Endodermal cell (in vitro differentiated cells): ENCODE data around the gene PKP3. TPM values are rescaled to one million over a fixed set of nuclear protein-coding genes. Genes with fewer than 3 reads are reported as not detected.

Source experiments
- DNase-seq: peaks from one replicate; pipeline ENCODE4 v3.0.0-alpha.2; 2017
- H3K27ac ChIP-seq: 2 replicates; pipeline ENCODE4 v1.5.1; 2013; ENCODE audit warnings: mild to moderate bottlenecking, low read depth, low read length, moderate library complexity
- H3K27me3 ChIP-seq: 2 replicates; pipeline ENCODE4 v1.6.1; 2013; ENCODE audit warnings: mild to moderate bottlenecking, low read length, moderate library complexity; ENCODE audit not compliant: insufficient read depth, control insufficient read depth, poor library complexity, severe bottlenecking
- H3K36me3 ChIP-seq: 2 replicates; pipeline ENCODE4 v1.7.0; 2013; ENCODE audit warnings: mild to moderate bottlenecking, low read length, moderate library complexity; ENCODE audit not compliant: control insufficient read depth, insufficient read depth
- H3K4me1 ChIP-seq: one replicate; pipeline ENCODE4 v1.7.0; 2013; ENCODE audit warnings: low read length; ENCODE audit not compliant: control insufficient read depth, insufficient read depth
- H3K4me3 ChIP-seq: 2 replicates; pipeline ENCODE4 v1.5.1; 2013; ENCODE audit warnings: mild to moderate bottlenecking, low read length, moderate library complexity
- H3K9ac ChIP-seq: 2 replicates; pipeline ENCODE4 v1.6.1; 2013; ENCODE audit warnings: mild to moderate bottlenecking, low read length, moderate library complexity; ENCODE audit not compliant: poor library complexity, severe bottlenecking; ENCODE audit errors: extremely low read depth
- H3K9me3 ChIP-seq: 2 replicates; pipeline ENCODE4 v1.6.1; 2013; ENCODE audit warnings: mild to moderate bottlenecking, low read length, moderate library complexity; ENCODE audit not compliant: control insufficient read depth
- H3K27ac Mint-ChIP-seq: 2 replicates; pipeline ENCODE4 v1.8.0; 2020; ENCODE audit warnings: mixed read lengths
- H3K27me3 Mint-ChIP-seq: 2 replicates; pipeline ENCODE4 v1.8.0; 2021; ENCODE audit warnings: mild to moderate bottlenecking, mixed read lengths; ENCODE audit not compliant: insufficient read depth
- H3K36me3 Mint-ChIP-seq: 2 replicates; pipeline ENCODE4 v1.8.0; 2020; ENCODE audit warnings: low read depth, mixed read lengths
- H3K4me1 Mint-ChIP-seq: 2 replicates; pipeline ENCODE4 v1.8.0; 2020; ENCODE audit warnings: mixed read lengths
- H3K4me3 Mint-ChIP-seq: 2 replicates; pipeline ENCODE4 v1.8.0; 2020; ENCODE audit warnings: mild to moderate bottlenecking, moderate library complexity, mixed read lengths
- H3K9me3 Mint-ChIP-seq: 2 replicates; pipeline ENCODE4 v1.8.0; 2020; ENCODE audit warnings: mild to moderate bottlenecking, mixed read lengths
- WGBS, 2 experiments: methylation state at CpG; one replicate each; pipeline versions ENCODE4 v1.1.5 to v1.1.7; 2013; ENCODE audit warnings: missing lambda C conversion rate in 2 of 2, mixed read lengths in 1 of 2; ENCODE audit not compliant: insufficient coverage in 1 of 2, insufficient read length in 1 of 2; 5-methylcytosine and 5-hydroxymethylcytosine counted together
- total RNA-seq, 2 donors: library from RNA; stranded (reverse); fragmentation: NEBNext Ultra II Directional in 1 of 2; extraction: Animal tissue kit (Norgen Biotek cat#: 25700) in 1 of 2; gene quantifications; 2 replicates in 1 of 2; 3 replicates in 1 of 2; pipeline ENCODE4 v1.2.1, GENCODE V29; 2021
- TF ChIP-seq, protein P1 (sequence below): fragments of 200-600 bp; sonication (generic); conservative IDR thresholded peaks from 2 replicates; pipeline ENCODE4 v1.5.0; 2021; ENCODE audit warnings: antibody characterized with exemption, mild to moderate bottlenecking

PKP3 gene
- total RNA-seq, 2 donors from 2014 or later: 35.4 to 44.8 TPM

DNA sequence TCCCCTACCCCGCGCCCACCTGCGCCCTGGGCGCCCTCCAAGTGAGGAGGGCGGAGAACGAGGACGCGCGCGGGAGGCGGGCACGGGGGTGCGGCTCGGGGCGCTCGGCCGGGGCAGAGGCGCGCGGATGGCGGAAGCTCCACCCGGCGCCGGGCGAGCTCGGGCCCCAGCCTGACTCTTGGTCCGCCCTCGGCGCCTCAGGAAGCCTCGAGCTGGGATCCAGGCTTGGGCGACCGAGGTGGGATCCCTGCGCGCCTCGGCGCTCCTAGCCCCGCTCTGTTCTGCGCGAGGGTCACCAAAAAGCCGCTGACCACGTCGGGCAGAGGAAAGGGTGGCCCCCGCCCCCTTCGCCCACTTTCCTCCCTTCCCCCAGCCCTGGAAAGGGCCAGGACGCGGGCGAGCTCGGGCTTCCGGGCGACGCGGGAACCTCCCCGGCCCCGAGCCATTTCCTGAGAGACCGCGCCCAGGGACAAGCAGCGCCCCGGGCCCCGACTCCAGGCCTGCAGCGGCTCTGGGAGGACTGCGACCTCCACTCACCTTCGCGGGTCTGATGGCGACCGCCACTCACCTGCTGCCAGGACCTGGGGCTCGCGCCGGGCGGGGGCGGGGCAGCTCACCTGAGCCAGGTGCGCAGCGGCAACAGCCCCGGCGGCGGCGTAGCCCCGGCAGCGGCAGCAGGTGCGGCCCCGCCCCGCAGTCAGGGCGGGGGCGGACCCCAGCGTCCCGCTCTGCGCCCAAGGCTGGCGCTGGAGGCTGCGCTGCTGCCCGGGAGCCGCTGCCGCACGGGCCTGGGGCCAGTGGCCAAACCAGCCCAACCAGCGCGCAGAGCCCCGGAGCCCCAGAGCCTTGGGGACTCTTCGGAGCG lies 23.0 kb downstream of the PKP3 start:
- 1 to 2% methylated on average over 21 to 97 of the region's 97 CpGs for WGBS, 2 experiments
- Histone ChIP-seq H3K9ac (no peak overlapping the region), H3K27me3 (peaks cover 59% of the 10 kb centered on the region), H3K27ac (no peak overlapping the region), H3K4me3 (peak overlapping the region; percentile 67), H3K9me3 (no peaks in the 10 kb centered on the region), H3K4me1 (no peaks in the 10 kb centered on the region), H3K36me3 (no peaks in the 10 kb centered on the region)
- peak overlapping the region; percentile 58 for H3K4me3 Mint-ChIP-seq
- peaks cover 7% of the 10 kb centered on the region for H3K4me1 Mint-ChIP-seq
- no peaks in the 10 kb centered on the region for H3K9me3 Mint-ChIP-seq
- peaks cover 37% of the 10 kb centered on the region for H3K27me3 Mint-ChIP-seq
- TF ChIP-seq, protein P1, sequence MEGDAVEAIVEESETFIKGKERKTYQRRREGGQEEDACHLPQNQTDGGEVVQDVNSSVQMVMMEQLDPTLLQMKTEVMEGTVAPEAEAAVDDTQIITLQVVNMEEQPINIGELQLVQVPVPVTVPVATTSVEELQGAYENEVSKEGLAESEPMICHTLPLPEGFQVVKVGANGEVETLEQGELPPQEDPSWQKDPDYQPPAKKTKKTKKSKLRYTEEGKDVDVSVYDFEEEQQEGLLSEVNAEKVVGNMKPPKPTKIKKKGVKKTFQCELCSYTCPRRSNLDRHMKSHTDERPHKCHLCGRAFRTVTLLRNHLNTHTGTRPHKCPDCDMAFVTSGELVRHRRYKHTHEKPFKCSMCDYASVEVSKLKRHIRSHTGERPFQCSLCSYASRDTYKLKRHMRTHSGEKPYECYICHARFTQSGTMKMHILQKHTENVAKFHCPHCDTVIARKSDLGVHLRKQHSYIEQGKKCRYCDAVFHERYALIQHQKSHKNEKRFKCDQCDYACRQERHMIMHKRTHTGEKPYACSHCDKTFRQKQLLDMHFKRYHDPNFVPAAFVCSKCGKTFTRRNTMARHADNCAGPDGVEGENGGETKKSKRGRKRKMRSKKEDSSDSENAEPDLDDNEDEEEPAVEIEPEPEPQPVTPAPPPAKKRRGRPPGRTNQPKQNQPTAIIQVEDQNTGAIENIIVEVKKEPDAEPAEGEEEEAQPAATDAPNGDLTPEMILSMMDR: no peak
- no peak overlapping the region for H3K27ac Mint-ChIP-seq
- no peaks in the 10 kb centered on the region for H3K36me3 Mint-ChIP-seq
- DNase-seq: peak; percentile 89

DNA sequence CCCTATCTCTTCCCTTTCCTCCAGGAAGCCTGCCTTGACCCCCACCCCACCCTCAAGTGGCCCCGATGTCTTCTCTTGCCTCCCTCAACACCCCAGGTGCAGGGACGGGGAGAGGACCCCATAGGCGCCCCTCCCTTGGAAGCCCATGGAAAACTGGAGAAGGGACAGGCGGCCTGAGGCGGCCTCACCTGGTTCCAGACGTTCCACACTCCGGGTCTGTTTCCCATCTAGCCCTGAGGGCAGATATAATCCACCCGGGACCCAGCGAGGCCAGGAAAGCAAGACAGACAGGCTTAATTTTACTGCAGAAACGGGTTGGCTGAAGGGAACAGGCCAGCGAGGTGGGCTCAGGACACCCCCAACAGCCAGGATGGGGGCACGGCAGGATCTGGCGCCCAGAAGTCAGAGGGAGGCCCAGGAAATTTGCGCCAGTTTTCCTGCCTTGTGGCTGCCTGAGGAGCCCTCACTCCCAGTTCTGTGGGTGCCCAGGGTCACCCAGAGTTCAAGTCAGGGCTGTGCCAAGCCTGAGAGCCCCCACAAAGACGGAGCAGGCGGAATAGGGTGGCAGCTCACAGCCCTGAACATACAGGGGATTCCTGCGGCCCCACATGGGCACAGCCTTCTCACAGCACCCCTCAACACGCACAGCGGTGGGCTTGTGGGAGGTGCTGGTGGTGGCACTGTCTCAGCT lies 23.8 kb downstream of the PKP3 start:
- WGBS, 2 experiments: 61 to 84% methylated on average over 8 to 19 of the region's 19 CpGs
- H3K9ac ChIP-seq: no peak overlapping the region
- H3K4me1 ChIP-seq: no peaks in the 10 kb centered on the region
- TF ChIP-seq, protein P1: no peak
- Mint-ChIP-seq H3K4me3 (peak overlapping the region; percentile 58), H3K27ac (no peak overlapping the region), H3K36me3 (no peaks in the 10 kb centered on the region), H3K27me3 (peaks cover 40% of the 10 kb centered on the region), H3K9me3 (no peaks in the 10 kb centered on the region), H3K4me1 (peaks cover 14% of the 10 kb centered on the region)
- H3K27me3 ChIP-seq: peaks cover 59% of the 10 kb centered on the region
- H3K4me3 ChIP-seq: no peak overlapping the region
- H3K9me3 ChIP-seq: no peaks in the 10 kb centered on the region
- H3K27ac ChIP-seq: no peak overlapping the region
- DNase-seq: no peak
- H3K36me3 ChIP-seq: no peaks in the 10 kb centered on the region

DNA sequence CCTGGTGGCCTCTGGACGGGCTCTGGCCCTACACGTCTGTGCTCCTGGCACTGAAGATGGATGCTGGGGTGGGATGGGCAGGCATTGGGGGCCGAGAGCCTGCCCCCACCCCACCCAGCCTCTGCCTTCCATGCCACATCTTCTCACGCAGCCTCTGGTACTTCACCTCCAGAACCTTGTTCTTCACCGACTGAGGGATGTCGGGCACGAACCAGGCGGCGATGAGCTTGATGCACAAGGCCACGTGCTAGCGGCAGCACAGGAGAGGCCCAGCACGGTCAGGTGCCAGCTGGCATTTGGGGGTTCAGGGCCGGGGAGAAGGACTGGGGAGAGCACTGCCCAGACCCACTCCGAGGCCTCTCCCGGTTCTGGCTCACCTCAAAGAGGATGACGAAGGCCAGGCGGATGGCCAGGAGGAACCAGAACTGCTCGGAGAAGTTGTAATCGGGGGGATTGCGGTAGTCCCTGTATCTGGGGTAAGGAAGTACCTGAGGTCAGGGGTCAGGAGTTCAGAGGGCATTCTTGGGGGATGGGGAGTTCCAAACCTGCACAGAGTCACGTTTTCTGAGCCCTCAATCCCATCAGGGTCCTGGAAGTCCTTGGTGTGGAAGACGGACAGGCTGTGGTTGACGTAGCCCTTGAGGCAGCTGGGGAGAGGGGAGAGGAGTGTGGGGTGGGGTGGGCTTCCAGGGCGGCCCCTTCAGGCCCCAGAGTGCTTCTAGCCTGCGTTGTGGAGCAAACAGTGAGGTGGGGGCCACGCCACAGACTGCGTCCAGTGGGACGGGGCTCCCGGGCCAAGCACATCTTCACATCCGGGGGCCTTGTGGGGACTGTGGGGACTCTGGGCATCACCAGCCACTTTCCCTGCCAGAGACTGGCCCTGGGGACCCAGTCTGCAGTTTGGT lies 24.6 kb downstream of the PKP3 start:
- no peaks in the 10 kb centered on the region for H3K36me3 Mint-ChIP-seq
- no peak overlapping the region for H3K27ac ChIP-seq
- TF ChIP-seq, protein P1: no peak
- no peaks in the 10 kb centered on the region for H3K4me1 ChIP-seq
- no peak overlapping the region for H3K27ac Mint-ChIP-seq
- no peak overlapping the region for H3K9ac ChIP-seq
- WGBS, 2 experiments: 89 to 97% methylated on average over 18 to 30 of the region's 30 CpGs
- DNase-seq: no peak
- peaks cover 57% of the 10 kb centered on the region for H3K27me3 ChIP-seq
- H3K4me1 Mint-ChIP-seq: peaks cover 14% of the 10 kb centered on the region
- no peak overlapping the region for H3K4me3 Mint-ChIP-seq
- H3K9me3 Mint-ChIP-seq: no peaks in the 10 kb centered on the region
- H3K9me3 ChIP-seq: no peaks in the 10 kb centered on the region
- no peak overlapping the region for H3K4me3 ChIP-seq
- H3K27me3 Mint-ChIP-seq: peaks cover 39% of the 10 kb centered on the region
- H3K36me3 ChIP-seq: no peaks in the 10 kb centered on the region
